Right lobe of liver (tissue), 4 donors: ENCODE data around the gene SYNE2.

Experiments used
- POLR2A ChIP-seq: fragments of 450-650 bp; IDR thresholded peaks from one replicate; pipeline ENCODE4 v1.6.1; 2017; ENCODE audit warnings: antibody characterized with exemption, mild to moderate bottlenecking
- TF ChIP-seq, protein P1 (sequence below), 4 donors: fragments of 200-600 bp in 3 of 4; fragments of 450-650 bp in 1 of 4; IDR thresholded peaks; one replicate each; pipeline versions ENCODE4 v1.5.1 to v1.8.0; 2016 to 2022; ENCODE audit warnings: antibody characterized with exemption in 4 of 4, mild to moderate bottlenecking in 2 of 4
- donor health status: DM: no; HTN: no; CAD: no.
- donor health status: DM: no; HTN: no; CAD: no.
- donor health status: DM: no; HTN: yes; CAD: no.

DNA sequence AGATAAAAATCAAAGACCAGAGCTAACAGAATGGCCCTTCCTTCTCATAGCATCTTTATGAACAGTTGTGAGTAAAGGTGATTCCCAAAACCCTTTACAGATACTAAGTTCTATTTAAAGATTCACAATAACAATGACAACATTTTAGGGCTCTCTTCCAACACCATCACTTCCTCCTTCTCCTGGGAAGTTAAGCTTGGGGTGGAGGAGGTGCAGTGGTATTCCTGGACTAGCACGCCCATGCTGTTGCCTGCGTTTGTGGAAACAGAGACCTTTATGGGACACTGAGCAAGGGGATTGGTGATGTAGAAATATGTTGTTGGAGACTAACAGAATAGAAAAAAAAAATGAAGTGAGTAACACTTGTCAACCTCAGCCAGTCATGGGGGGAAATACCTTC lies 22.5 kb downstream of the SYNE2 start:
- no peak for TF ChIP-seq POLR2A
- TF ChIP-seq, protein P1, sequence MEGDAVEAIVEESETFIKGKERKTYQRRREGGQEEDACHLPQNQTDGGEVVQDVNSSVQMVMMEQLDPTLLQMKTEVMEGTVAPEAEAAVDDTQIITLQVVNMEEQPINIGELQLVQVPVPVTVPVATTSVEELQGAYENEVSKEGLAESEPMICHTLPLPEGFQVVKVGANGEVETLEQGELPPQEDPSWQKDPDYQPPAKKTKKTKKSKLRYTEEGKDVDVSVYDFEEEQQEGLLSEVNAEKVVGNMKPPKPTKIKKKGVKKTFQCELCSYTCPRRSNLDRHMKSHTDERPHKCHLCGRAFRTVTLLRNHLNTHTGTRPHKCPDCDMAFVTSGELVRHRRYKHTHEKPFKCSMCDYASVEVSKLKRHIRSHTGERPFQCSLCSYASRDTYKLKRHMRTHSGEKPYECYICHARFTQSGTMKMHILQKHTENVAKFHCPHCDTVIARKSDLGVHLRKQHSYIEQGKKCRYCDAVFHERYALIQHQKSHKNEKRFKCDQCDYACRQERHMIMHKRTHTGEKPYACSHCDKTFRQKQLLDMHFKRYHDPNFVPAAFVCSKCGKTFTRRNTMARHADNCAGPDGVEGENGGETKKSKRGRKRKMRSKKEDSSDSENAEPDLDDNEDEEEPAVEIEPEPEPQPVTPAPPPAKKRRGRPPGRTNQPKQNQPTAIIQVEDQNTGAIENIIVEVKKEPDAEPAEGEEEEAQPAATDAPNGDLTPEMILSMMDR (IDR thresholded peaks at IDR 0.05): no peak
